ENCODE data around the gene ARID3B.

ARID3B gene

DNA sequence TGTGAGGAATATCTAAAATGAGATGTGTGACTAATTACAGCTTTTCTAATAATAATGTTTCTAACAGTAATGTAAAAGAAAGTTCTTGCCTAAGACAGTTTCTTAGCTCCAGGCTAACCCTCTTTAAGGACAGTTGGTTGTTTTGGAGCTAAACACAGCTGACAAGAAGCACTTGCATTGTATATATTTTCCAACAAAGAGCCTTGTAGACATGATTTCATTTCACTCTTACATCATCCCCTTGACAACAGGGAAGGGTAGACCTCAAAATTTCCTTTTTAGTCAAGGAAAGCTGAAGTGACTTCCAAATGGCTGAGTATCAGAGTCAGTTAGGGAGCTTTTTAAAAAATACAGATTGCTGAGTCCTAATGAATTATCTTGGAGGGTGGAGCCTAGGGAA, 4.1 kb downstream of the ARID3B start:
- Histone ChIP-seq H3K4me3 (replicated peaks; ENCODE audit: insufficient read depth, low read length) (no peak overlapping the region), H3K27ac (replicated peaks) (no peak overlapping the region), H3K27me3 (ENCODE audit: insufficient read depth, poor library complexity, severe bottlenecking) (no peaks in the 10 kb centered on the region)
- no peak for TF ChIP-seq GABPA (IDR thresholded peaks at IDR 0.05; ENCODE audit: low read depth)
- TF ChIP-seq SPI1 (IDR thresholded peaks at IDR 0.05; ENCODE audit: borderline replicate concordance, low read depth): no peak
- TF ChIP-seq, protein P1, sequence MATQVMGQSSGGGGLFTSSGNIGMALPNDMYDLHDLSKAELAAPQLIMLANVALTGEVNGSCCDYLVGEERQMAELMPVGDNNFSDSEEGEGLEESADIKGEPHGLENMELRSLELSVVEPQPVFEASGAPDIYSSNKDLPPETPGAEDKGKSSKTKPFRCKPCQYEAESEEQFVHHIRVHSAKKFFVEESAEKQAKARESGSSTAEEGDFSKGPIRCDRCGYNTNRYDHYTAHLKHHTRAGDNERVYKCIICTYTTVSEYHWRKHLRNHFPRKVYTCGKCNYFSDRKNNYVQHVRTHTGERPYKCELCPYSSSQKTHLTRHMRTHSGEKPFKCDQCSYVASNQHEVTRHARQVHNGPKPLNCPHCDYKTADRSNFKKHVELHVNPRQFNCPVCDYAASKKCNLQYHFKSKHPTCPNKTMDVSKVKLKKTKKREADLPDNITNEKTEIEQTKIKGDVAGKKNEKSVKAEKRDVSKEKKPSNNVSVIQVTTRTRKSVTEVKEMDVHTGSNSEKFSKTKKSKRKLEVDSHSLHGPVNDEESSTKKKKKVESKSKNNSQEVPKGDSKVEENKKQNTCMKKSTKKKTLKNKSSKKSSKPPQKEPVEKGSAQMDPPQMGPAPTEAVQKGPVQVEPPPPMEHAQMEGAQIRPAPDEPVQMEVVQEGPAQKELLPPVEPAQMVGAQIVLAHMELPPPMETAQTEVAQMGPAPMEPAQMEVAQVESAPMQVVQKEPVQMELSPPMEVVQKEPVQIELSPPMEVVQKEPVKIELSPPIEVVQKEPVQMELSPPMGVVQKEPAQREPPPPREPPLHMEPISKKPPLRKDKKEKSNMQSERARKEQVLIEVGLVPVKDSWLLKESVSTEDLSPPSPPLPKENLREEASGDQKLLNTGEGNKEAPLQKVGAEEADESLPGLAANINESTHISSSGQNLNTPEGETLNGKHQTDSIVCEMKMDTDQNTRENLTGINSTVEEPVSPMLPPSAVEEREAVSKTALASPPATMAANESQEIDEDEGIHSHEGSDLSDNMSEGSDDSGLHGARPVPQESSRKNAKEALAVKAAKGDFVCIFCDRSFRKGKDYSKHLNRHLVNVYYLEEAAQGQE (IDR thresholded peaks at IDR 0.05; ENCODE audit: insufficient replicate concordance, low read depth): no peak
- TF ChIP-seq, protein P2, sequence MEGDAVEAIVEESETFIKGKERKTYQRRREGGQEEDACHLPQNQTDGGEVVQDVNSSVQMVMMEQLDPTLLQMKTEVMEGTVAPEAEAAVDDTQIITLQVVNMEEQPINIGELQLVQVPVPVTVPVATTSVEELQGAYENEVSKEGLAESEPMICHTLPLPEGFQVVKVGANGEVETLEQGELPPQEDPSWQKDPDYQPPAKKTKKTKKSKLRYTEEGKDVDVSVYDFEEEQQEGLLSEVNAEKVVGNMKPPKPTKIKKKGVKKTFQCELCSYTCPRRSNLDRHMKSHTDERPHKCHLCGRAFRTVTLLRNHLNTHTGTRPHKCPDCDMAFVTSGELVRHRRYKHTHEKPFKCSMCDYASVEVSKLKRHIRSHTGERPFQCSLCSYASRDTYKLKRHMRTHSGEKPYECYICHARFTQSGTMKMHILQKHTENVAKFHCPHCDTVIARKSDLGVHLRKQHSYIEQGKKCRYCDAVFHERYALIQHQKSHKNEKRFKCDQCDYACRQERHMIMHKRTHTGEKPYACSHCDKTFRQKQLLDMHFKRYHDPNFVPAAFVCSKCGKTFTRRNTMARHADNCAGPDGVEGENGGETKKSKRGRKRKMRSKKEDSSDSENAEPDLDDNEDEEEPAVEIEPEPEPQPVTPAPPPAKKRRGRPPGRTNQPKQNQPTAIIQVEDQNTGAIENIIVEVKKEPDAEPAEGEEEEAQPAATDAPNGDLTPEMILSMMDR (IDR thresholded peaks at IDR 0.05; ENCODE audit: insufficient read depth, low read length): no peak
- no peak for TF ChIP-seq POLR2AphosphoS5 (IDR thresholded peaks at IDR 0.05; ENCODE audit: low read depth)
- no peak for DNase-seq (ENCODE audit: low read depth in 1 of 2, low spot score in 1 of 2)

DNA sequence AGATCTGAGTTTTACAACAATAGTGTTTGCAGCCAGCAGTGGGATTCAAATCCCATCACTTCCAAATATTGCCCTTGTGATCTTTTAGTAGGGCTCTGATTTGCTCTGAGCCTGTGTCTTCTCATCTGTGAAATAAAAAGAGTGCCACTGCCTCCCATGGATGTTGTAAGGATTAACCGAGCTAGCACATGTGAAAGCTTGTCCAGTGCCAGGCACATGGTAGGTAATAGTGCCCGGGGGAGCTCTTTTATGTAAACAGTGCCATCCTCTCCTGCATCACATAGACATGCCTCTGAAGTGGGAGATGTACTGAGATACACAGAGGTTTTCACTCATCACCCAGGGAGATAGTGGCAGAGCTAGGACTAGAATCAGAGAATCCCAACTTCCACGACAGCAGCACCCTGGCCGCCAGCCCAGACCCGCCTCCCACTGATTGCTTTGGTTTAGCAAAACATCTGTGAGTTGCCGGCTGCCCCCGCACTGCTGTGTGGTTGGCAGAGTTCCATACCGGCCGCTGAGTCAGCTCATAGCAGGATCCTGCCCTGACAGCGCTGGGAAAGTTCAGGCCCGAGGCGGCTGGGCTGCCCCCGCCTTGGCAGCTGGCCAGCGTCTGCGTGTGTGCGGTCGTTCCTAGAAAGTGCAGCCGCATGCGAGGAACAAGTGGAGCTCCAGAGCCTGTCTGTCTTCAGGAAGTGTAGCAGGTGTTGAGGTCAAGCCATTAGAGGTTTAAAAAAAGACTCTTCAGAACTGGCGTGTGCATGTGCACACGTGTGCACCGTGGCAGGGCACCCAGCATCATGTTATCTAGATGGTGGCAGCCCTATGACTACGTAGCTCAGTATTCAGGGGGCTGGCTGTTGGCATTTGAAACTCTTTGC, 5.0 kb downstream of the ARID3B start:
- DNase-seq (ENCODE audit: low read depth in 1 of 2, low spot score in 1 of 2): peak; percentile 97 to 99
- no peak overlapping the region for H3K27ac ChIP-seq (replicated peaks)
- H3K4me3 ChIP-seq (replicated peaks; ENCODE audit: insufficient read depth, low read length): no peak overlapping the region
- peak; percentile 74 for TF ChIP-seq GABPA (IDR thresholded peaks at IDR 0.05; ENCODE audit: low read depth)
- TF ChIP-seq POLR2AphosphoS5 (IDR thresholded peaks at IDR 0.05; ENCODE audit: low read depth): peak; percentile 100
- TF ChIP-seq, protein P1 (IDR thresholded peaks at IDR 0.05; ENCODE audit: insufficient replicate concordance, low read depth): peak; percentile 57
- TF ChIP-seq, protein P2 (IDR thresholded peaks at IDR 0.05; ENCODE audit: insufficient read depth, low read length): no peak
- TF ChIP-seq SPI1 (IDR thresholded peaks at IDR 0.05; ENCODE audit: borderline replicate concordance, low read depth): peak; percentile 54; the same call in 1 of the 2 replicates
- H3K27me3 ChIP-seq (ENCODE audit: insufficient read depth, poor library complexity, severe bottlenecking): no peaks in the 10 kb centered on the region

DNA sequence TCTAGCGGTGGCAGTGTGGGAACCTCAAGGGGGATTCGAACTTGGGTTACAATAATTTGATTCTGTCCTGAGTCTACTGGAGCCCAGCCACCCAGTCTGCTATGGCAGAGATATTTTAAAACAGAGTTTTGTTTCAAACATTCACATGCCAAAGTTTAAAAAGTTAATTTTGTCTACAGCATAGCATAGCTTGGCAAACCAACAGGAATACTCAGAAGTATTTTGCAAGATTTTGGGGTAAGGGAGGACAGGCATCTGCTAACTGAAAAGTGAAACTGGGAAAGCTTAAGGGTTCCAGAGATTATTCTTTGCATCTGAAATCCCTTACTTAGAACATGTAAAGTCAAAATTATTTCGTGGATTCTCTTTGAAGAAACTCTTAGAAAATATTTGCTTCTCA, 6.6 kb downstream of the ARID3B start:
- no peak for DNase-seq (ENCODE audit: low read depth in 1 of 2, low spot score in 1 of 2)
- Histone ChIP-seq H3K27ac (replicated peaks) (no peak overlapping the region), H3K27me3 (ENCODE audit: insufficient read depth, poor library complexity, severe bottlenecking) (no peaks in the 10 kb centered on the region), H3K4me3 (replicated peaks; ENCODE audit: insufficient read depth, low read length) (no peak overlapping the region)
- TF ChIP-seq SPI1 (IDR thresholded peaks at IDR 0.05; ENCODE audit: borderline replicate concordance, low read depth) (no peak), GABPA (IDR thresholded peaks at IDR 0.05; ENCODE audit: low read depth) (no peak)
- TF ChIP-seq, protein P1 (IDR thresholded peaks at IDR 0.05; ENCODE audit: insufficient replicate concordance, low read depth): no peak
- TF ChIP-seq, protein P2 (IDR thresholded peaks at IDR 0.05; ENCODE audit: insufficient read depth, low read length): no peak

All from HL-60 (cell line).